ENCODE data around the gene RAD50.

Gene RAD50

GRCh38 chr5:132662925-132663770, 106.4 kb downstream of the RAD50 start:
- peak; percentile 88 for DNase-seq (ENCODE audit: low spot score)
- in situ Hi-C loops (cut with MboI; ENCODE audit: low sequenced_read_pairs, unreplicated experiment) = no loop called here

GRCh38 chr5:132663771-132664695, 107.3 kb downstream of the RAD50 start:
- in situ Hi-C loops (cut with MboI; ENCODE audit: low sequenced_read_pairs, unreplicated experiment) = no loop called here
- peak; percentile 91 for DNase-seq (ENCODE audit: low spot score)
- TF ChIP-seq CTCF (IDR thresholded peaks at IDR 0.05; ENCODE audit: borderline replicate concordance, control extremely low read depth, extremely low read depth, insufficient read depth, missing control alignments) = no peak

More at GRCh38 chr5:132662925-132663770, 106.4 kb downstream of the RAD50 start:
- TF ChIP-seq CTCF (IDR thresholded peaks at IDR 0.05; ENCODE audit: borderline replicate concordance, control extremely low read depth, extremely low read depth, insufficient read depth, missing control alignments) = no peak

- in situ Hi-C loops (cut with MboI; ENCODE audit: low sequenced_read_pairs, unreplicated experiment) = no loop called here
- no peak for TF ChIP-seq CTCF (IDR thresholded peaks at IDR 0.05; ENCODE audit: borderline replicate concordance, control extremely low read depth, extremely low read depth, insufficient read depth, missing control alignments)
- no peak for DNase-seq (ENCODE audit: low spot score)
Observed at GRCh38 chr5:132664696-132665209, 108.0 kb downstream of the RAD50 start.

- in situ Hi-C loops (cut with MboI; ENCODE audit: low sequenced_read_pairs, unreplicated experiment) = no loop called here
- no peak for DNase-seq (ENCODE audit: low spot score)
- no peak for TF ChIP-seq CTCF (IDR thresholded peaks at IDR 0.05; ENCODE audit: borderline replicate concordance, control extremely low read depth, extremely low read depth, insufficient read depth, missing control alignments)
Observed at GRCh38 chr5:132665574-132666080, 108.8 kb downstream of the RAD50 start.

- in situ Hi-C loops (cut with MboI; ENCODE audit: low sequenced_read_pairs, unreplicated experiment) = no loop called here
- TF ChIP-seq CTCF (IDR thresholded peaks at IDR 0.05; ENCODE audit: borderline replicate concordance, control extremely low read depth, extremely low read depth, insufficient read depth, missing control alignments) = no peak
- no peak for DNase-seq (ENCODE audit: low spot score)
Observed at GRCh38 chr5:132666310-132667123, 109.7 kb downstream of the RAD50 start.
